GM12874 (cell line): ENCODE data around the gene TMEM259.

ENCODE experiments used
- TF ChIP-seq, protein P1 (sequence below): IDR thresholded peaks from 2 replicates; pipeline ENCODE4 v1.5.1; 2011; ENCODE audit warnings: low read depth, mild to moderate bottlenecking, control low read depth, low read length, moderate library complexity; ENCODE audit not compliant: insufficient read depth

Gene TMEM259

DNA sequence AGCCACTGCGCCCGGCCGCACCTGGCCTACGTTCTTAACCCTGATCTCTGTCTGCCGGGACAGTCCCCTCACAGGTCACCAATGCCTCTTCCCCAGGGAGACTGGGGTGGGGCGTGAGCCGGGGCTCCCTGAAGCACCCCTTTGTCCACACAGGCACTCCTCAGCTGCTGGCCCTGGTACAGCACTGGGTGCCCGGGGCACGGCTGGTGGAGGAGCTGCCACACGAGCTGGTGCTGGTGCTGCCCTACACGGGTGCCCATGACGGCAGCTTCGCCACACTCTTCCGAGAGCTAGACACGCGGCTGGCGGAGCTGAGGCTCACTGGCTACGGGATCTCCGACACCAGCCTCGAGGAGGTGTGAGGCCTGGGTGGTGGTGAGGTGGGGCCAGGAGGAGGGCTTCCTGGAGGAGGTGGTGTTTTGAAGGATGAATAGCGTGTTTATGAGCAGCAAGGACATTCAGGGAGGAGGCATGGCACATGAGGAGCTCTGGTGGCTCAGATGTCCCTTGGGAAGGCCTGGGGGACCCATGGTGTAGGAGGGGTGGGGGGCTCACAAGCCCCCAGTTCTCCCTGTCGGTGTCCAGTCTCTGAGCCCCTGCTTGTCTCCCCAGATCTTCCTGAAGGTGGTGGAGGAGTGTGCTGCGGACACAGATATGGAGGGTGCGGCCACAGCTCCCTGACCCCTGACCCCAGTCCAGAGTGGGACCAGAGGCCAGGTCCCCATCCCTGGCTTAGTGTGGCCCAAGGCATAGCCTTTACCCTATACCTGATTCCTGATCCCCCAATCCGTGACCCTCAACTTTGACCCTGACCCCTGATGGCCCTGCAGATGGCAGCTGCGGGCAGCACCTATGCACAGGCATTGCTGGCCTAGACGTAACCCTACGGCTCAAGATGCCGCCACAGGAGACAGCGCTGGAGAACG is 32.5 kb upstream of the TMEM259 start:
- TF ChIP-seq, protein P1, sequence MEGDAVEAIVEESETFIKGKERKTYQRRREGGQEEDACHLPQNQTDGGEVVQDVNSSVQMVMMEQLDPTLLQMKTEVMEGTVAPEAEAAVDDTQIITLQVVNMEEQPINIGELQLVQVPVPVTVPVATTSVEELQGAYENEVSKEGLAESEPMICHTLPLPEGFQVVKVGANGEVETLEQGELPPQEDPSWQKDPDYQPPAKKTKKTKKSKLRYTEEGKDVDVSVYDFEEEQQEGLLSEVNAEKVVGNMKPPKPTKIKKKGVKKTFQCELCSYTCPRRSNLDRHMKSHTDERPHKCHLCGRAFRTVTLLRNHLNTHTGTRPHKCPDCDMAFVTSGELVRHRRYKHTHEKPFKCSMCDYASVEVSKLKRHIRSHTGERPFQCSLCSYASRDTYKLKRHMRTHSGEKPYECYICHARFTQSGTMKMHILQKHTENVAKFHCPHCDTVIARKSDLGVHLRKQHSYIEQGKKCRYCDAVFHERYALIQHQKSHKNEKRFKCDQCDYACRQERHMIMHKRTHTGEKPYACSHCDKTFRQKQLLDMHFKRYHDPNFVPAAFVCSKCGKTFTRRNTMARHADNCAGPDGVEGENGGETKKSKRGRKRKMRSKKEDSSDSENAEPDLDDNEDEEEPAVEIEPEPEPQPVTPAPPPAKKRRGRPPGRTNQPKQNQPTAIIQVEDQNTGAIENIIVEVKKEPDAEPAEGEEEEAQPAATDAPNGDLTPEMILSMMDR = no peak

DNA sequence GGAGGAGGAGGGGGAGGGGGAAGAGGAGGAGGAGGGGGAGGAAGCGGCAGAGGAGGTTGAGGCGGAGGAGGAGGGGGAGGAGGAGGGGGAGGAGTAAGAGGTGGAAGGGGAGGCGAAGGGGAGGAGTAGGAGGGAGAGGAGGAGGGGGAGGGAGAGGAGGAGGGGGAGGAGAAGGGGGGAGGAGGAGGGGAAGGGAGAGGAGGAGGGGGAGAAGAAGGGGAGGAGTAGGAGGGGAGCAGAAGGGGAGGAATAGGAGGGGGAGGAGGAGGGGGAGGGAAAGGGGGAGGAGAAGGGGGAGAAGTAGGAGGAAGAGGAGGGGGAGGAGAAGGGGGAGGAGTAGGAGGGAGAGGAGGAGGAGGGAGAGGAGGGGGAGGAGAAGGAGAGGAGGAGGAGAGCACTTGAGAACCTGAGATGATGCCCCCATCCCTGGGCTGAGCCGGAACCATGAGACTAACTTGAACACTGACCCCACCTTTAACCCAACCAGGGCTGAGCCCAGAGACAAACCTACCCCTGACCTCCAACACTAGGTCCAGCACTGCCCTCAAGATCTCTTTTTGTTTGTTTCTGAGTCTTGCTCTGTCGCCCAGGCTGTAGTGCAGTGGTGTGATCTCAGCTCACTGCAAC is 31.5 kb upstream of the TMEM259 start:
- TF ChIP-seq, protein P1 = no peak

DNA sequence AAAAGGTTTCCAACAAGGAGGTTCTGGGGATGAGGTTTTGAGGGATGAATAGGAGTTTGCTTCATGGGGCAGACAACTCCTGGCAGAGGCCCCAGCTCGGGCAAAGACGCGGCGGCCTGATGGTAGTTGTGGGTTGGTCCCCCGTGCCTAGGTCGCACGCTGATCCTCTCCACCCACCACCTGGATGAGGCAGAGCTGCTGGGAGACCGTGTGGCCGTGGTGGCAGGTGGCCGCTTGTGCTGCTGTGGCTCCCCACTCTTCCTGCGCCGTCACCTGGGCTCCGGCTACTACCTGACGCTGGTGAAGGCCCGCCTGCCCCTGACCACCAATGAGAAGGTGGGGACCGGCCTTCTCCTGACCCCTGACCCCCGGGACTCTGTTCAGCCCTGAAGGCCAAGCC is 30.9 kb upstream of the TMEM259 start:
- TF ChIP-seq, protein P1 = no peak

DNA sequence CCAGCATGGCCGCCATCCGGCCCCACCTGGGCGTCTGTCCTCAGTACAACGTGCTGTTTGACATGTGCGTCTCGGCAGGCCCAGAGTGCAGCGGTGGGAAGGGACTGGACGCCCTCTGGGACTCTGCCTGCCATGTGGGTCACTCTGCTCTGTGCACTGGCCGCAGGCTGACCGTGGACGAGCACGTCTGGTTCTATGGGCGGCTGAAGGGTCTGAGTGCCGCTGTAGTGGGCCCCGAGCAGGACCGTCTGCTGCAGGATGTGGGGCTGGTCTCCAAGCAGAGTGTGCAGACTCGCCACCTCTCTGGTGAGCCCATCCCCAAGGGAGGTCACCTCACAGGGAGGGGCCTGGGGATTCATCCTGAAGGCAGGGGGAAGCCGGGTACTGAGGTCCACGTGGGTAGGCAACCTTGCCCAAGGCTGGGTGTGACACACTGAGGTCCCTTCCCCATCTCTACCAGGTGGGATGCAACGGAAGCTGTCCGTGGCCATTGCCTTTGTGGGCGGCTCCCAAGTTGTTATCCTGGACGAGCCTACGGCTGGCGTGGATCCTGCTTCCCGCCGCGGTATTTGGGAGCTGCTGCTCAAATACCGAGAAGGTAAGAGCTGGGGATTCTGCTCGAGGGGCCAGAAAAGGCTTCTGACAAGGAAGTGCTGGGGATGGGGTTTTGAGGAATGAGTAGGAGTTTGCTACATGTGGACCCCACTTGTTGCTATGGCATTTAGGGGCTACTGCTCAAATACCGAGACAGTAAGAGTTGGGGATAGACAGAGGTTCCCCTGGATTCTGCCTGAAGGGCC is 30.3 kb upstream of the TMEM259 start:
- TF ChIP-seq, protein P1 = no peak

DNA sequence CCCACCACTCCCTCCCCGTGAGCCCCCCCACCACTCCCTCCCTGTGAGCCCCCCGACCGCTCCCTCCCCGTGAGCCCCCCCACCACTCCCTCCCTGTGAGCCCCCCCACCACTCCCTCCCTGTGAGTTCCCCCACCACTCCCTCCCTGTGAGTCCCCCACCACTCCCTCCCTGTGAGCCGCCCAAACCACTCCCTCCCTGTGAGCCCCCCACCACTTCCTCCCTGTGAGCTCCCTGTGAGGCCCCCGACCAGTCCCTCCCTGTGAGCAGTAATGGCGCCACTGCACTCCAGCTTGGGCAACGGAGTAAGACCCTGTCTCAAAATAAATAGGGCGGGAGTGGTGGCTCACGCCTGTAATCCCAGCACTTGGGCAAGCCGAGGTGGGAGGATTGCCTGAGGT is 28.9 kb upstream of the TMEM259 start:
- TF ChIP-seq, protein P1 = no peak

DNA sequence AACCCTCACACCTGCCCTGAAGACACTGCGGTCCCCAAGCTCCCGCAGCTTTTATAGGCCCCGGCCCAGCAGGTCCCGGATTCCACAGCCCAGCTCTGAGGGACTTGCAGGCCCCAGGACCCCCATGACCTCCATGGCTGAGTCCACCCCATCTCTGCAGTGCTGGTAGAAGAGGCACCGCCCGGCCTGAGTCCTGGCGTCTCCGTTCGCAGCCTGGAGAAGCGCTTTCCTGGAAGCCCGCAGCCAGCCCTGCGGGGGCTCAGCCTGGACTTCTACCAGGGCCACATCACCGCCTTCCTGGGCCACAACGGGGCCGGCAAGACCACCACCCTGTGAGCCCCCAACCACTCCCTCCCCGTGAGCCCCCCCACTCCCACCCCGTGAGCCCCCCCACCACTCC is 28.2 kb upstream of the TMEM259 start:
- TF ChIP-seq, protein P1 = no peak

DNA sequence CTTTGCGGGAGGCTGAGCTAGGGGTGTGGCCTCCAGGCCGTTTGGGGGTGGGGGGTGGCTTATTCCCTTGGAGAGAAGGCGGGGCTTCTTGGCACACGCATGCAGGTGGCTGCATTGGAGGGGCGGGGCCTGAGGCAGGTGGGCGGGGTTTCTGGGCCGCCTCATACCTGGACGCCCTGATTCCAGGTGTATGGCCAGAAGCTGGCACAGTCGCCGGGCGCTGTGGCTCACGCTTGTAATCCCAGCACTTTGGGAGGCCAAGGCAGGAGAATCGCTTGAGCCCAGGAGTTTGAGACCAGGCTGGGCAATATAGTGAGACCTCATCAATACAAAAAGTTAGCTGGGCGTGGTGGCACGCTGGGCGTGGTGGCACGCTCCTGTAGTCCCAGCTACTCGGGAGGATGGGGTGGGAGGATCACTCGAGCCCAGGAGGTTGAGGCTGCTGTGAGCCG is 26.8 kb upstream of the TMEM259 start:
- TF ChIP-seq, protein P1 = no peak
